Measurements from ENCODE around the gene CELF6.

Gene CELF6

DNA sequence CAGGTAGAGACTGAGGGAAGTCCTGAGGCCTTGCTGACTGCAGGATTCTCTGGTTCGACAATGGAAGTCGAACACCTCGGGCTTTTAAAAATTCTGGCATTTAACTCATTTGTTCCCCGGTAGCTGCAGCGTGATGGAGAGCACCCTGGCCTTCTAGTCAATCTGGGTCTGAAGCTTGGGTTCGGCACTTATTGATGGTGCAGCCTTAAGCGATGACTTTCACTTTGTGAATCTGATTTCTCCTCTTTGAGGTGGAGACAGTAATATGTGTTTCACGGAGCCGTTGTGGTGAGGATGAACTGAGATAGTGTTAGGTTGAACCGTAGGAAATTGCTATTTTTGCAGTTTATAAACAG, 47.0 kb downstream of the CELF6 start:
- no peak for DNase-seq (ENCODE audit: low read depth)
- peak overlapping the region; percentile 74 for H3K4me3 ChIP-seq (ENCODE audit: low read length)
- TF ChIP-seq, protein P1, sequence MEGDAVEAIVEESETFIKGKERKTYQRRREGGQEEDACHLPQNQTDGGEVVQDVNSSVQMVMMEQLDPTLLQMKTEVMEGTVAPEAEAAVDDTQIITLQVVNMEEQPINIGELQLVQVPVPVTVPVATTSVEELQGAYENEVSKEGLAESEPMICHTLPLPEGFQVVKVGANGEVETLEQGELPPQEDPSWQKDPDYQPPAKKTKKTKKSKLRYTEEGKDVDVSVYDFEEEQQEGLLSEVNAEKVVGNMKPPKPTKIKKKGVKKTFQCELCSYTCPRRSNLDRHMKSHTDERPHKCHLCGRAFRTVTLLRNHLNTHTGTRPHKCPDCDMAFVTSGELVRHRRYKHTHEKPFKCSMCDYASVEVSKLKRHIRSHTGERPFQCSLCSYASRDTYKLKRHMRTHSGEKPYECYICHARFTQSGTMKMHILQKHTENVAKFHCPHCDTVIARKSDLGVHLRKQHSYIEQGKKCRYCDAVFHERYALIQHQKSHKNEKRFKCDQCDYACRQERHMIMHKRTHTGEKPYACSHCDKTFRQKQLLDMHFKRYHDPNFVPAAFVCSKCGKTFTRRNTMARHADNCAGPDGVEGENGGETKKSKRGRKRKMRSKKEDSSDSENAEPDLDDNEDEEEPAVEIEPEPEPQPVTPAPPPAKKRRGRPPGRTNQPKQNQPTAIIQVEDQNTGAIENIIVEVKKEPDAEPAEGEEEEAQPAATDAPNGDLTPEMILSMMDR (IDR thresholded peaks at IDR 0.05; ENCODE audit: insufficient read depth, low read depth, low read length, missing control alignments), result no peak

DNA sequence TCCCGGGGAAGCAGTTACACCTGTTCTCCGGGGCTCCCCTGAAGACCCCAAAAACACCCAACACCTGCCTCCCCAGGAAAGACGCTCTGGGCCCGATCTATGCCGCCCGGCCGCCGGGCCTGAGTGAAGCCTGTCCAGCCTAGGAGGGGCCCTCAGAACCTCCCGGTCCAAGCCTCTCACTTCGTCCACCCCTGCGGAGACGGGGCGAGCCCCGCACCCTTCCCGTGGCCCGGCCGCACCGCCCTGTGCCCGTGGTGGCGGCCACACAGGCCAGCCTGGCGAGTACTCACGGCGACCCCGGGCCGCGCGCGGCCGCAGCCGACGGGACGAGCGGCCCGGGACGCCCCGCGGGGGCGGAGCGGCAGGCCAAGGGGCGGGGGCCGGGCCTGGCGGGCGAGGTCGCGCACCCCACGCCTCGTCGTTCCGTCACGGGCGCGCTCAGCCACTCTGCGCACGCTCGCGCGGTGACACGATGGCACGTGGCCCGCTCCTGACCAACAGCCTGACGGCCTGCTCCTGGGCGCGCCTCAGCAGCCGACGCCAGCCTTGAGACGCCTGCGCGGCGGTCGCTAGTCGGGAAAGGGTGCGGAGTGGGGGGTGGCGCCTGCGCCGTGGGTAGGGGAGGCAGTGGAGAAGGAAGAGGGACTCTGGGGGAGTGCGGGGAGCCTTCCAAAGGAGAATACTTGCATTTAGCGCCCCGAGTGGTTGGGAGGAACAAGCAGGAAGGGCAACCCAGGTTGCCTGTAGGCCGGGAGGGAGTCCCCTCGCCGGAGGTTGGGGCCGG, 47.6 kb downstream of the CELF6 start, which contains the start of gene PARP6:
PARP6 (minus strand) TSS at position 342 of the 784 bp plus-strand sequence. CDS start 5,077 bp downstream, outside the sequence.
- DNase-seq (ENCODE audit: low read depth), result peak; percentile 99
- H3K4me3 ChIP-seq (ENCODE audit: low read length), result peak within 1 kb of the TSS; percentile 74
- TF ChIP-seq, protein P1 (IDR thresholded peaks at IDR 0.05; ENCODE audit: insufficient read depth, low read depth, low read length, missing control alignments), result peak; percentile 61

DNA sequence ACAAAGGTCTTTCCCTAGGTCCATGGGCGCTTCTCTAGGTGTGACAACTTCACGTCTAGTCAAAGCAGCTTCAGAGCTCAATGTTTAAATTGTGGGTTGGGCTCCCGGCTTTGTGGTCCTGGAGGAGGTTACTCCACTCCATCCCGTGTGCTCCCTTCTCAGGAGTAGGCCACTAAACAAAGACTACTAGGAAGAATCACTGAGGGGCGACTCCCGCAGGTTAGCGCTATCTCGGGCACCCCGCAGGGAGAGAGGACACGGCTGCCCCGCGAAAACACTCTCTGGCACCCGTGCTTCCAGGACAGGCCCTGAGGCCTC, 48.1 kb downstream of the CELF6 start:
- peak; percentile 24 for DNase-seq (ENCODE audit: low read depth)
- TF ChIP-seq, protein P1 (IDR thresholded peaks at IDR 0.05; ENCODE audit: insufficient read depth, low read depth, low read length, missing control alignments), result no peak
- peak overlapping the region; percentile 74 for H3K4me3 ChIP-seq (ENCODE audit: low read length)

DNA sequence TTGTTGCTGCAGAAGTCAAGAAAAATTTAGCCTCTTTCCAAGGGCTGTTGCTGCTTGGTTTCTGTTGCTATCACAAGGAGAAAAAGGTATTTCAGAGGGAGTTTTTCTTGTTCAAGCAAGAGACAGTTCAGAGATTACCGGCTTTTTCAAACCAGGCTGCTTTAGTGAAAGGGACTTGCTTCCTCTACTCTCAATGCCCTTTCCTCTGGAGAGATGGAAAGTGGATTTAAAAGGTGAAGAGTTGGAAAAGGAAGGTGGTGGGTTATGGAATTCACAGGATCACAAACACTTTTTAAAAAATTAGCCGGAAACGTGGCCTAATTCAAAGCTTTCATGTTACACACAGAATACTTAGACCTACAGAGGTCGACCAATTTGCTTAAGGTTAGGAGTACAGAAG, 48.7 kb downstream of the CELF6 start:
- TF ChIP-seq, protein P1 (IDR thresholded peaks at IDR 0.05; ENCODE audit: insufficient read depth, low read depth, low read length, missing control alignments), result no peak
- peak overlapping the region; percentile 74 for H3K4me3 ChIP-seq (ENCODE audit: low read length)
- no peak for DNase-seq (ENCODE audit: low read depth)

DNA sequence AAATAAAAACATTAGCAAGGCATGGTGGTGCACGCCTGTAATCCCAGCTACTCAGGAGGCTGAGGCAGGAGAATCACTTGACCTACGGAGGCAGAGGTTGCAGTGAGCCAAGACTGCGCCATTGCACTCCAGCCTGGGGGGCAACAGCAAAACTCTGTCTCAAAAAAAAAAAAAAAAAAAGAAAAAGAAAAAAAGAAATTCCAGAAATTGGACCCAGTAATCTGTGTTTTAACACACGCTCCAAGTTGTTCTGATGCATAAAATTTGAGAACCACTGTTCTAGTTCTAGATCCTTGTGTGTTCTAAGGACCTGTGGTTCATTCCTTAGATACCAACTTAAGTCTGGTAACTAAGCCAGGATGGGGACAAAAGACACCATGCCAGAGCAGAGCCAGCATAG, 50.2 kb downstream of the CELF6 start:
- no peak for DNase-seq (ENCODE audit: low read depth)
- H3K4me3 ChIP-seq (ENCODE audit: low read length), result no peak overlapping the region
- TF ChIP-seq, protein P1 (IDR thresholded peaks at IDR 0.05; ENCODE audit: insufficient read depth, low read depth, low read length, missing control alignments), result no peak

DNA sequence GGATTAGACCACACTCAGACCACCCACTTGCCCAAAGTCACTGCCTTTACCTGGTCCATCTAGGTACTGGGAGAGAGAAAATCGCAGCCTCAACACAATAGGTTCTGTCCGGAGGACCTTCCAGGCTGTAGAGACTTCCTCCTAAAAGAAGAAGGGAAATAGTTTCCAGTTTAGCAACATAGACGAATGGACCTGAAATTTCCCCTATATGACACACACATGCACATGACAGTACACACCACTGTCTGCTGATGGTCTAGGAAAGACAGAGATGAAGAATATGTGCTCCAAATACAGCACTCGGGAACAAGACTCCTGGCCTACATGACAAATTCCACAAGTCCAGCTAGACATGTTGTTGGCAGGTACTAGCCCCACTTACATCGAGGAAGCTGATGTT, 54.9 kb downstream of the CELF6 start:
- no peak overlapping the region for H3K4me3 ChIP-seq (ENCODE audit: low read length)
- TF ChIP-seq, protein P1 (IDR thresholded peaks at IDR 0.05; ENCODE audit: insufficient read depth, low read depth, low read length, missing control alignments), result no peak
- DNase-seq (ENCODE audit: low read depth), result no peak
